Measurements from ENCODE around the gene CTNNA3. TPM values are rescaled to one million over a fixed set of nuclear protein-coding genes. Genes with fewer than 3 reads are reported as not detected.

Gene CTNNA3
- total RNA-seq, 1 experiment from 2014 or later = 0.20 TPM

GRCh38 chr10:66378117-66378876 is 1317.7 kb downstream of the CTNNA3 start:
- H3K36me3 Mint-ChIP-seq (ENCODE audit: insufficient read depth, unreplicated experiment) = no peaks in the 10 kb centered on the region
- H3K27me3 ChIP-seq (replicated peaks; ENCODE audit: control insufficient read depth, insufficient read depth, low read length) = no peaks in the 10 kb centered on the region
- intact Hi-C loops (cut with micrococcal nuclease; ENCODE audit: unreplicated experiment) = no loop called here
- H3K4me3 Mint-ChIP-seq (ENCODE audit: unreplicated experiment) = no peak overlapping the region
- H3K9me3 Mint-ChIP-seq (ENCODE audit: unreplicated experiment) = peaks cover 7% of the 10 kb centered on the region
- no TSS peak for BruUV-seq (replicated peaks)
- ChIA-PET CTCF (no interaction called here), POLR2A (no interaction called here)
- no peak for DNase-seq
- no peaks in the 10 kb centered on the region for H3K27me3 Mint-ChIP-seq (ENCODE audit: insufficient read depth, unreplicated experiment)
- peaks cover 4% of the 10 kb centered on the region; the same call in 1 of the 2 replicates for H3K9me3 ChIP-seq
- no peaks in the 10 kb centered on the region for H3K36me3 ChIP-seq (ENCODE audit: control insufficient read depth, insufficient read depth, low read length)
- no peak overlapping the region for H3K27ac Mint-ChIP-seq (ENCODE audit: unreplicated experiment)
- H3K4me1 Mint-ChIP-seq (ENCODE audit: low read depth, unreplicated experiment) = no peaks in the 10 kb centered on the region
- 0 out of 2 replicates have a peak, but pooled peaks cover 8% of the 10 kb centered on the region for H3K4me1 ChIP-seq
- no peak overlapping the region for H3K4me3 ChIP-seq (ENCODE audit: low read depth, low read length)
- TF ChIP-seq CTCF (IDR thresholded peaks at IDR 0.05; ENCODE audit: insufficient read depth in 1 of 2, low read depth in 1 of 2, low read length in 1 of 2, severe bottlenecking in 1 of 2, unreplicated experiment in 1 of 2) = no peak

GRCh38 chr10:66368146-66368545 is 1327.8 kb downstream of the CTNNA3 start:
- CTCF ChIA-PET = no interaction called here

DNA sequence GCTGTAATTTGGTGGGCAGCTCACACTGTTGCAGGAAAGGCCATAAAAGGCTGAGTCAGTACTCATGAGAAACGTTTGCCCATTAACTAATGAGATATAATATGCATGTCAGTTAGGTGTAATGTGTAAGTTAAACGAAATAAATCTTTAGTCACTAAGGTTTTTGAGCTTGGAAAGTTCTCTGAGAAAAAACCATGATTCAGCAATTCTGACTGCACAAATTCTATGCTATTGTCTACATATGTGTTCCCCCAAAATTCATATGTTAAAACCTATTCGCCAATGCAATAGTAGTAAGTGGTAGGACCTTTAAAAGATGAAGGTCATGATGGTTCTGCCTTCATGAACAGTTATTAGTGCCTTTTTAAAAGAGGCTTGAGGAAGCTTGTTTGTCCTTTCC is 1329.8 kb downstream of the CTNNA3 start:
- Histone ChIP-seq H3K36me3 (ENCODE audit: control insufficient read depth, insufficient read depth, low read length) (no peaks in the 10 kb centered on the region), H3K9me3 (no peaks in the 10 kb centered on the region), H3K4me3 (ENCODE audit: low read depth, low read length) (no peak overlapping the region), H3K27me3 (replicated peaks; ENCODE audit: control insufficient read depth, insufficient read depth, low read length) (no peaks in the 10 kb centered on the region), H3K4me1 (no peaks in the 10 kb centered on the region)
- BruUV-seq (replicated peaks) = no TSS peak
- H3K27ac Mint-ChIP-seq (ENCODE audit: unreplicated experiment) = no peak overlapping the region
- no peaks in the 10 kb centered on the region for H3K36me3 Mint-ChIP-seq (ENCODE audit: insufficient read depth, unreplicated experiment)
- ChIA-PET POLR2A (no interaction called here), CTCF (no interaction called here)
- intact Hi-C loops (cut with micrococcal nuclease; ENCODE audit: unreplicated experiment) = no loop called here
- H3K27me3 Mint-ChIP-seq (ENCODE audit: insufficient read depth, unreplicated experiment) = no peaks in the 10 kb centered on the region
- H3K9me3 Mint-ChIP-seq (ENCODE audit: unreplicated experiment) = no peaks in the 10 kb centered on the region
- no peak for TF ChIP-seq CTCF (IDR thresholded peaks at IDR 0.05; ENCODE audit: insufficient read depth in 1 of 2, low read depth in 1 of 2, low read length in 1 of 2, severe bottlenecking in 1 of 2, unreplicated experiment in 1 of 2)
- no peaks in the 10 kb centered on the region for H3K4me1 Mint-ChIP-seq (ENCODE audit: low read depth, unreplicated experiment)
- no peak for DNase-seq
- H3K4me3 Mint-ChIP-seq (ENCODE audit: unreplicated experiment) = no peak overlapping the region

More at GRCh38 chr10:66368146-66368545, 1327.8 kb downstream of the CTNNA3 start:
- POLR2A ChIA-PET = no interaction called here
- Histone ChIP-seq H3K27me3 (replicated peaks; ENCODE audit: control insufficient read depth, insufficient read depth, low read length) (no peaks in the 10 kb centered on the region), H3K36me3 (ENCODE audit: control insufficient read depth, insufficient read depth, low read length) (no peaks in the 10 kb centered on the region), H3K4me1 (no peaks in the 10 kb centered on the region), H3K9me3 (no peaks in the 10 kb centered on the region), H3K4me3 (ENCODE audit: low read depth, low read length) (no peak overlapping the region)
- Mint-ChIP-seq H3K4me3 (ENCODE audit: unreplicated experiment) (no peak overlapping the region), H3K36me3 (ENCODE audit: insufficient read depth, unreplicated experiment) (no peaks in the 10 kb centered on the region), H3K27me3 (ENCODE audit: insufficient read depth, unreplicated experiment) (no peaks in the 10 kb centered on the region), H3K27ac (ENCODE audit: unreplicated experiment) (no peak overlapping the region), H3K9me3 (ENCODE audit: unreplicated experiment) (no peaks in the 10 kb centered on the region), H3K4me1 (ENCODE audit: low read depth, unreplicated experiment) (no peaks in the 10 kb centered on the region)
- no peak for DNase-seq
- intact Hi-C loops (cut with micrococcal nuclease; ENCODE audit: unreplicated experiment) = no loop called here
- TF ChIP-seq CTCF (IDR thresholded peaks at IDR 0.05; ENCODE audit: insufficient read depth in 1 of 2, low read depth in 1 of 2, low read length in 1 of 2, severe bottlenecking in 1 of 2, unreplicated experiment in 1 of 2) = no peak
- BruUV-seq (replicated peaks) = no TSS peak

Data from Caco-2 (cell line).